ENCODE measurements around the gene UGT1A3.
A peak's percentile ranks its signal among the peaks of the same experiment; 100 is the strongest.

The UGT1A3 gene

GRCh38 chr2:233691443-233692433 is 37.1 kb upstream of the UGT1A3 start:
- H3K27ac ChIP-seq, result no peak overlapping the region
- no peaks in the 10 kb centered on the region for H3K27me3 ChIP-seq (replicated peaks)
- H3K36me3 ChIP-seq (replicated peaks), result no peaks in the 10 kb centered on the region
- no peak for DNase-seq
- in situ Hi-C loops (cut with HindIII; ENCODE audit: low pct_ligation_motif_present, low sequenced_read_pairs), result no loop called here
- no peak overlapping the region for H3K4me3 ChIP-seq (ENCODE audit: low read depth, low read length)
- no peak for TF ChIP-seq CTCF (IDR thresholded peaks at IDR 0.05; ENCODE audit: low read depth, low read length, missing control alignments)

- TF ChIP-seq CTCF (IDR thresholded peaks at IDR 0.05; ENCODE audit: low read depth, low read length, missing control alignments), result no peak
- in situ Hi-C loops (cut with HindIII; ENCODE audit: low pct_ligation_motif_present, low sequenced_read_pairs), result no loop called here
- DNase-seq, result no peak
- no peaks in the 10 kb centered on the region for H3K27me3 ChIP-seq (replicated peaks)
- no peak within 1 kb of the TSS for H3K4me3 ChIP-seq (ENCODE audit: low read depth, low read length)
- no peak within 1 kb of the TSS for H3K27ac ChIP-seq
- no peaks in the 10 kb centered on the region for H3K36me3 ChIP-seq (replicated peaks)
These were observed 36.2 kb upstream of the UGT1A3 start, which contains the start of gene UGT1A6 for GRCh38 chr2:233692648-233693047. Gene UGT1A6 (plus strand): TSS chr2:233692890. CDS start chr2:233693005, 115 bp downstream.

GRCh38 chr2:233693963-233694362 is 34.9 kb upstream of the UGT1A3 start:
- TF ChIP-seq CTCF (IDR thresholded peaks at IDR 0.05; ENCODE audit: low read depth, low read length, missing control alignments), result no peak
- in situ Hi-C loops (cut with HindIII; ENCODE audit: low pct_ligation_motif_present, low sequenced_read_pairs), result no loop called here
- H3K27me3 ChIP-seq (replicated peaks), result no peaks in the 10 kb centered on the region
- no peak for DNase-seq
- H3K36me3 ChIP-seq (replicated peaks), result no peaks in the 10 kb centered on the region
- H3K27ac ChIP-seq, result no peak overlapping the region
- H3K4me3 ChIP-seq (ENCODE audit: low read depth, low read length), result no peak overlapping the region

GRCh38 chr2:233698740-233699139 is 30.1 kb upstream of the UGT1A3 start:
- no peaks in the 10 kb centered on the region for H3K27me3 ChIP-seq (replicated peaks)
- H3K4me3 ChIP-seq (ENCODE audit: low read depth, low read length), result no peak overlapping the region
- in situ Hi-C loops (cut with HindIII; ENCODE audit: low pct_ligation_motif_present, low sequenced_read_pairs), result no loop called here
- no peaks in the 10 kb centered on the region for H3K36me3 ChIP-seq (replicated peaks)
- no peak for TF ChIP-seq CTCF (IDR thresholded peaks at IDR 0.05; ENCODE audit: low read depth, low read length, missing control alignments)
- no peak for DNase-seq
- H3K27ac ChIP-seq, result no peak overlapping the region

GRCh38 chr2:233699424-233700027 is 29.3 kb upstream of the UGT1A3 start:
- Histone ChIP-seq H3K27ac (peak overlapping the region; percentile 53), H3K36me3 (replicated peaks) (no peaks in the 10 kb centered on the region), H3K4me3 (ENCODE audit: low read depth, low read length) (no peak overlapping the region), H3K27me3 (replicated peaks) (no peaks in the 10 kb centered on the region)
- no peak for TF ChIP-seq CTCF (IDR thresholded peaks at IDR 0.05; ENCODE audit: low read depth, low read length, missing control alignments)
- in situ Hi-C loops (cut with HindIII; ENCODE audit: low pct_ligation_motif_present, low sequenced_read_pairs), result no loop called here
- DNase-seq, result no peak

Data from brain microvascular endothelial cell (primary cell).